Measurements from ENCODE around the gene TBC1D2.

The TBC1D2 gene

DNA sequence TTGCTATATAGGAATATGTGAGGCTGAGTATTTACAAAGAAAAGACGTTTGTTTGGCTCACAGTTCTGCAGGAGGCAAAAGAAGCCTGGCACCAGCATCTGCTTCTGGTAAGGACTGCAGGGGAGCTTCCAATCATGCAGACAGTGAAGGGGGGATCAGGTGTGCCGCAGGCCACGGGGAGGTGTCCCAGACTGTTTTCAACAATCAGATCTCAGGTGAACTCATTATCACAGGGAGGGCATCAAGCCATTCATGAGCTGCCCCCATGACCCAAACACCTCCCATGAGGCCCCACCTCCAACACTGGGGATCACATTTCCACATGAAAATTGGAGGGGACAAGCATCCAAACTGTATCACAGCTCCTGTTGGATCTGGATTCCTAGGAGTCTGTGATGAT is 106.0 kb downstream of the TBC1D2 start:
- no peak for DNase-seq
- intact Hi-C loops (cut with DNase I), result no loop called here
